IgD-negative memory B cell (primary cell): ENCODE measurements around the gene MSLN. TPM values are rescaled to one million over a fixed set of nuclear protein-coding genes. Genes with fewer than 3 reads are reported as not detected.
A peak's percentile ranks its signal among the peaks of the same experiment; 100 is the strongest.
"Not testable (repeated sequence)": the region's sequence is repeated elsewhere in the genome, so short reads cannot be mapped to it uniquely, and the experiment has no call there.

Experiments
- H3K27ac Mint-ChIP-seq, 3 donors: one replicate each; pipeline ENCODE4 v1.8.0; 2020 to 2022; ENCODE audit warnings: mild to moderate bottlenecking in 3 of 3, mixed read lengths in 3 of 3, moderate library complexity in 1 of 3
- H3K27me3 Mint-ChIP-seq: one replicate; pipeline ENCODE4 v1.8.0; 2021; ENCODE audit warnings: mixed read lengths
- H3K36me3 Mint-ChIP-seq: one replicate; pipeline ENCODE4 v1.8.0; 2020; ENCODE audit warnings: mild to moderate bottlenecking, mixed read lengths
- H3K4me1 Mint-ChIP-seq, 3 donors: one replicate each; pipeline ENCODE4 v1.8.0; 2020 to 2022; ENCODE audit warnings: mixed read lengths in 3 of 3, mild to moderate bottlenecking in 1 of 3
- H3K4me3 Mint-ChIP-seq, 4 donors: one replicate each; pipeline ENCODE4 v1.8.0; 2020 to 2022; ENCODE audit warnings: mild to moderate bottlenecking in 4 of 4, mixed read lengths in 4 of 4, moderate library complexity in 3 of 4
- H3K9me3 Mint-ChIP-seq, 3 donors: one replicate each; pipeline ENCODE4 v1.8.0; 2020 to 2021; ENCODE audit warnings: mixed read lengths in 3 of 3, mild to moderate bottlenecking in 1 of 3
- polyA plus RNA-seq: library from polyadenylated mRNA; unstranded; fragments of 300-500 nt; fragmentation: Illumina TruSeq; gene quantifications from one replicate; pipeline ENCODE4 v1.2.3, GENCODE V29; 2021

Gene MSLN
- polyA plus RNA-seq, 1 donor from 2014 or later = not detected

DNA sequence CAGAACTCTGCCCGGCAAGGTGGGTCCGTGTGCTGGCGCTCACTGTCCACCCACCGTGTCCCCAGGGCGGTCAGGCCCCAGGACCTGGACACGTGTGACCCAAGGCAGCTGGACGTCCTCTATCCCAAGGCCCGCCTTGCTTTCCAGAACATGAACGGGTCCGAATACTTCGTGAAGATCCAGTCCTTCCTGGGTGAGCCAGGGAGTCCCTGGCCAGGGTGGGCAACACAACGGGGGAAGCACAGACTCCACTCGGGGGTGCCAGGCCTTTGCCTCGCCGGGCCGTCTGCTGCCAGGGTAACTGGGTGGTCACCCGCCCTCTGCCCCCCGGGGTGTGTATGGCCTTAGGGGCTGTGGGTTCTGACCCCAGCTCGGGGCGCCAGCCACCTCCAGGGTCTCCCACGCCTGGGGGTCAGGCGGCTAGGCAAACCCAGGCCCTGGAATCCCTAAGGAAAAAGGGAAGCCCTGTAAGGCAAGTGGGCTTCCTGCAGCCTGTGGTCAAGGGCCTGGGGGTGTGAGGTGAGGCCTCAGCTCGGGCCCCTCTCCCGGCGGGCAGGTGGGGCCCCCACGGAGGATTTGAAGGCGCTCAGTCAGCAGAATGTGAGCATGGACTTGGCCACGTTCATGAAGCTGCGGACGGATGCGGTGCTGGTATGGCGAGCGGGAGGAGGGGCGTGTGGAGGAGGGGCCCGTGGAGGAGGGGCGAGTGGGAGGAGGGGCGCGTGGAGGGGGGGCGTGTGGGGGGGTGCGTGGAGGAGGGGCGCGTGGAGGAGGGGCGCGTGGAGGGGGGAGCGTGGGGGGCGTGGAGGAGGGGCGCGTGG is 6.5 kb downstream of the MSLN start:
- Mint-ChIP-seq H3K36me3 (no peaks in the 10 kb centered on the region), H3K27ac (no peak overlapping the region), H3K4me1 (no peaks in the 10 kb centered on the region), H3K4me3 (no peak overlapping the region), H3K27me3 (peaks cover 2% of the 10 kb centered on the region), H3K9me3 (no peaks in the 10 kb centered on the region)

- Mint-ChIP-seq H3K27me3 (peaks cover 2% of the 10 kb centered on the region), H3K4me1 (no peaks in the 10 kb centered on the region), H3K4me3 (no peak overlapping the region), H3K27ac (no peak overlapping the region), H3K9me3 (no peaks in the 10 kb centered on the region), H3K36me3 (no peaks in the 10 kb centered on the region)
Measured at GRCh38 chr16:767743-768235, 7.3 kb downstream of the MSLN start.

DNA sequence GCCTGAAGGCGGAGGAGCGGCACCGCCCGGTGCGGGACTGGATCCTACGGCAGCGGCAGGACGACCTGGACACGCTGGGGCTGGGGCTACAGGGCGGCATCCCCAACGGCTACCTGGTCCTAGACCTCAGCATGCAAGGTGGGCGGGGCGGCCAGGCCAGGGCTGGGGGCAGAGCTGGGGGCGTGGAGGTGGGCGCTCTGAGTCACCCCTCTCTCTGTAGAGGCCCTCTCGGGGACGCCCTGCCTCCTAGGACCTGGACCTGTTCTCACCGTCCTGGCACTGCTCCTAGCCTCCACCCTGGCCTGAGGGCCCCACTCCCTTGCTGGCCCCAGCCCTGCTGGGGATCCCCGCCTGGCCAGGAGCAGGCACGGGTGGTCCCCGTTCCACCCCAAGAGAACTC is 7.9 kb downstream of the MSLN start:
- H3K36me3 Mint-ChIP-seq = no peaks in the 10 kb centered on the region
- H3K9me3 Mint-ChIP-seq = no peaks in the 10 kb centered on the region
- peaks cover 2% of the 10 kb centered on the region for H3K27me3 Mint-ChIP-seq
- H3K4me3 Mint-ChIP-seq = no peak overlapping the region
- no peak overlapping the region for H3K27ac Mint-ChIP-seq
- H3K4me1 Mint-ChIP-seq = no peaks in the 10 kb centered on the region

GRCh38 chr16:769184-769784 is 8.8 kb downstream of the MSLN start:
- Mint-ChIP-seq H3K4me3 (no peak overlapping the region), H3K27me3 (no peaks in the 10 kb centered on the region), H3K36me3 (no peaks in the 10 kb centered on the region), H3K27ac (no peak overlapping the region), H3K4me1 (no peaks in the 10 kb centered on the region), H3K9me3 (no peaks in the 10 kb centered on the region)

- Mint-ChIP-seq H3K27me3 (no peaks in the 10 kb centered on the region), H3K36me3 (no peaks in the 10 kb centered on the region)
Measured at GRCh38 chr16:769934-770333, 9.4 kb downstream of the MSLN start.

GRCh38 chr16:770411-770810 is 9.9 kb downstream of the MSLN start:
- H3K4me3 Mint-ChIP-seq = no peak overlapping the region
- H3K9me3 Mint-ChIP-seq = no peaks in the 10 kb centered on the region
- H3K27ac Mint-ChIP-seq = no peak overlapping the region
- no peaks in the 10 kb centered on the region for H3K4me1 Mint-ChIP-seq
- no peaks in the 10 kb centered on the region for H3K36me3 Mint-ChIP-seq
- H3K27me3 Mint-ChIP-seq = no peaks in the 10 kb centered on the region

More at GRCh38 chr16:769934-770333, 9.4 kb downstream of the MSLN start:
- Mint-ChIP-seq H3K4me1 (no peaks in the 10 kb centered on the region), H3K27ac (no peak overlapping the region), H3K4me3 (no peak overlapping the region), H3K9me3 (no peaks in the 10 kb centered on the region)

DNA sequence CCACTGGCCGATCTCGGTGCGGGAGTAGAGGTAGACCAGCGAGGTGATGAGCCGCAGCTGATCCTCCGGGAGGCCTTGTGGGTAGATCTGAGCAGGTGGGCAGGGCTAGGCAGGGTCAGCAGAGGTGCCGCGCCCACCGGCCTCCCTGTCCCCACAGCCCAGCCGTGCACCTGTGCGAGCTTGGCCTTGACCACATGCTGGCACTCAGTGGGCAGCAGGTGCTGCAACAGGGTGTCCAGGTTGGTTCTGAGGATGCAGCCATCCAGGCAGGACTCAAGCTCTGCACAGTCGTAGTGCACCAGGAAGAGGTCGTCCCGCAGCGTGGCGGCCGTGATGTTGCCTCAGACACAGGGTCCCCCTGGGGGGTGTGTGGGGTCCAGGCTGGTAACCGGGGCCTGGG is 12.4 kb downstream of the MSLN start:
- Mint-ChIP-seq H3K9me3 (no peaks in the 10 kb centered on the region), H3K4me3 (no peak overlapping the region), H3K27ac (no peak overlapping the region), H3K4me1 (peaks cover 0 to 2% (median 0%) of the 10 kb centered on the region in 3 donors), H3K27me3 (peaks cover 6% of the 10 kb centered on the region), H3K36me3 (no peaks in the 10 kb centered on the region)

GRCh38 chr16:774086-775001 is 13.8 kb downstream of the MSLN start:
- Mint-ChIP-seq H3K36me3 (no peaks in the 10 kb centered on the region), H3K4me3 (no peak overlapping the region), H3K27ac (no peak overlapping the region), H3K4me1 (peaks cover 0 to 2% (median 0%) of the 10 kb centered on the region in 3 donors), H3K27me3 (peaks cover 7% of the 10 kb centered on the region), H3K9me3 (no peaks in the 10 kb centered on the region)

DNA sequence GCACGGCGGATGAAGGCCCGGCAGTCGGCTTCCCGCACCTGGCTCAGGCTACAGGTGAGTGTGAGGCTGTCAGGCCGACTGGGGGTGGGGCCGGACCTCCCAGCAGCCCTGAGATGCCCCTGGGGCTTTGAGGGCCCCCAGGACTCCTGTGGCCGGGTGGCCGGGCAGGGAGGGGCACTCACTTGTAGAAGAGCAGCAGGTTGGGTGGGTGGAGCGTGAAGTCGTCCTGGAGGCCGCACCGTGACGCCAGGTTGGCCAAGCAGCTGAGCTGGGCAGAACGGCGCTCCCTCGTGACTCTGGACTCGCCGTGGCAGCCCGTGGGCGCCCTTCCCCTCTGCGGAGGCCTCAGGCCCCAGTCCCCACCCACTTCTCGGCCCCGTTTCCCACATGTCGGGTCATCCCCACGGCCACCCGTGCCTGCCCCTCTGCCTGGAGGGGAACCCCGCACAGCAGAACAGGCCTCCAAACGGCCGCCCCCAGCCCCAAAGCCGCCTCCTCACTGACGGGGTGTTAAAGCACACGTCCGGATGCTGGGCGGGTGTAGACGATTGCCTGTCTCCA is 14.8 kb downstream of the MSLN start:
- Mint-ChIP-seq H3K9me3 (no peaks in the 10 kb centered on the region), H3K36me3 (no peaks in the 10 kb centered on the region), H3K27ac (no peak overlapping the region), H3K4me3 (no peak overlapping the region), H3K4me1 (peaks cover 0 to 2% (median 0%) of the 10 kb centered on the region in 3 donors), H3K27me3 (peaks cover 7% of the 10 kb centered on the region)

DNA sequence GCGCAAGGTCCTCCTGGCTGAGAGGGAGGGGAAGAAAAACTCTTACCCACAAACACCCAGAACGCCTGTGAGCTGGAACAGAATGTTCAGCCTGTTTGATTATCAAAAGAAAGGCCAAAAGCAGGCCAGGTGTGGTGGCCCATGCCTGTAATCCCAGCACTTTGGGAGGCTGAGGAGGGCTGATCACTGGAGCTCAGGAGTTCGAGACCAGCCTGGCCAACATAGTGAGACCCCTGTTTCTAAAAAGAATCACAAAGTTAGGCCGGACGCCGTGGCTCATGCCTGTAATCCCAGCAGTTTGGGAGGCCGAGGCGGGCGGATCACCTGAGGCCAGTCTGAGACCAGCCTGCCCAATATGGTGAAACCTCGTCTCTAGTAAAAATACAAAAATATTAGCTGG is 15.8 kb downstream of the MSLN start:
- not testable (repeated sequence) for H3K36me3 Mint-ChIP-seq, H3K27ac Mint-ChIP-seq, H3K27me3 Mint-ChIP-seq, H3K9me3 Mint-ChIP-seq, H3K4me3 Mint-ChIP-seq, H3K4me1 Mint-ChIP-seq

GRCh38 chr16:776824-777223 is 16.3 kb downstream of the MSLN start:
- H3K9me3 Mint-ChIP-seq = no peaks in the 10 kb centered on the region
- peaks cover 0 to 2% (median 0%) of the 10 kb centered on the region in 3 donors for H3K4me1 Mint-ChIP-seq
- no peak overlapping the region for H3K4me3 Mint-ChIP-seq
- H3K27ac Mint-ChIP-seq = no peak overlapping the region
- no peaks in the 10 kb centered on the region for H3K36me3 Mint-ChIP-seq
- peaks cover 9% of the 10 kb centered on the region for H3K27me3 Mint-ChIP-seq

DNA sequence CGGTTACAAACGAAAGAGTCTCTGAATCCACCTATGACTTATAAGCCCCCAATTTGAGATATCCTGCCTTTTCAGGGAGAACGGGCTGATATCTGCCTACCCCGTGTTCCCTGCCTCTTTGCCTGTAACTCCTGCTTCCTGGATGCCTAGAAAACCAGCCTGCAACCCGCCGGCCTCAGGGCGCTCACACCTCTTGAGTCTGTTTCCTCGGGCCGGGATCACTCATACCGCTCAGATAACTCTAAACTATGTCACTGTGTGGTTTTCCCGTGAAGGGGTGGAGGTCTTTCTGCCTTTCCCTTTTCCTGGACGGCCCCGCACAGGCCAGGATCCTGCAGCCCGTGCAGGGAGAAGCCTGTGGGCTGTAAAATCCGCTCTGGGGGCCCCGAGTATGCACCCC is 17.3 kb downstream of the MSLN start:
- Mint-ChIP-seq H3K4me3 (peak overlapping the region in 1 of 4 donors; percentile 78), H3K4me1 (peaks cover 0 to 2% (median 0%) of the 10 kb centered on the region in 3 donors), H3K27me3 (peaks cover 9% of the 10 kb centered on the region), H3K36me3 (no peaks in the 10 kb centered on the region), H3K9me3 (no peaks in the 10 kb centered on the region), H3K27ac (no peak overlapping the region)

DNA sequence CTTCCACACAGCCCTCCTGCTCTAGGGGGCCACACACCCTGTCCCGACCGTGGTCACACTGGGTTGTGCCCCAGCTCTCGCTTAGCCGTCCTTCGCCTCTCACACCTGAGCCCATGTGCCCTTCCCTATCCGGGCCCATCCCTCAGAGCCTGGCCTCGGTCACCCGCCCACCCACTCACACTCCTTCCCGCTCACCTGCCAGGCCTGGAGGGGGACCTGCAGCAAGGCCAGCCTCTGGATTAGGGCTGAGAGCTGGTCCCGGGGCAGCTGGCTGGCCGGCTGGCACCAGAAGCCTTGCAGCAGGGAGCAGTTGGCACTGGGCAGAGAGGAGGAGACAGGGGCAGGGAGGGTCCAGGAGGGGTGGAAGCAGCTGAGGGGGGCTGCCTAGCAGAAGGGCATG is 17.9 kb downstream of the MSLN start:
- Mint-ChIP-seq H3K27ac (no peak overlapping the region), H3K9me3 (no peaks in the 10 kb centered on the region), H3K4me3 (no peak overlapping the region), H3K36me3 (no peaks in the 10 kb centered on the region), H3K4me1 (peaks cover 0 to 2% (median 0%) of the 10 kb centered on the region in 3 donors), H3K27me3 (peaks cover 9% of the 10 kb centered on the region)

DNA sequence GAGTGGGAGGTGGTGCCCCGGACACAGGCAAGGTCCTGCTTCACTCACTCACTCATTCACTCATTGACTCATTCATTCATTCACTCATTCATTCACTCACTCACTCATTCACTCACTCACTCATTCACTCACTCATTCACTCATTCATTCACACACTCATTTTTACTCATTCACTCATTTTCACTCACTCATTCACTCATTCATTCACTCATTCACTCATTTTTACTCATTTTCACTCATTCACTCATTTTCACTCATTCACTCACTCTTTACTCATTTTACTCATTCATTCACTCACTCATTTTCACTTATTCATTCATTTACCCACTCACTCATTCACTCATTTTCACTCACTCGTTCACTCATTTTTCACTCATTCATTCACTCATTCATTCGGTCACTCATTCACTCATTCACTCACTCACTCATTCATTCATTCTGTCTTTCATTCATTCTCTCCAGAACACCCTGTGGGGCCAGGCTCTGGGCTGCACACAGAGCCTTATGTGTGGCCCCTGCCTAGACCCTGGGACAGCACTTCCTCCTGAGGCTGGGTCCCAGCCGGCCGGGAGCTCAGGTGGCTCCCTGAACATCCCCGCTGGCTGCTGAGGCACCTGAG is 18.5 kb downstream of the MSLN start:
- H3K4me3 Mint-ChIP-seq = no peak overlapping the region

More for the DNA sequence above, 18.5 kb downstream of the MSLN start:
- H3K36me3 Mint-ChIP-seq = no peaks in the 10 kb centered on the region
- H3K27me3 Mint-ChIP-seq = peaks cover 9% of the 10 kb centered on the region
- H3K27ac Mint-ChIP-seq = no peak overlapping the region
- H3K9me3 Mint-ChIP-seq = no peaks in the 10 kb centered on the region
- peaks cover 0 to 2% (median 0%) of the 10 kb centered on the region in 3 donors for H3K4me1 Mint-ChIP-seq
